ENCODE data around the gene WSCD2. TPM values are rescaled to one million over a fixed set of nuclear protein-coding genes. Genes with fewer than 3 reads are reported as not detected.

The WSCD2 gene
- total RNA-seq, 2 donors from 2014 or later: not detected

DNA sequence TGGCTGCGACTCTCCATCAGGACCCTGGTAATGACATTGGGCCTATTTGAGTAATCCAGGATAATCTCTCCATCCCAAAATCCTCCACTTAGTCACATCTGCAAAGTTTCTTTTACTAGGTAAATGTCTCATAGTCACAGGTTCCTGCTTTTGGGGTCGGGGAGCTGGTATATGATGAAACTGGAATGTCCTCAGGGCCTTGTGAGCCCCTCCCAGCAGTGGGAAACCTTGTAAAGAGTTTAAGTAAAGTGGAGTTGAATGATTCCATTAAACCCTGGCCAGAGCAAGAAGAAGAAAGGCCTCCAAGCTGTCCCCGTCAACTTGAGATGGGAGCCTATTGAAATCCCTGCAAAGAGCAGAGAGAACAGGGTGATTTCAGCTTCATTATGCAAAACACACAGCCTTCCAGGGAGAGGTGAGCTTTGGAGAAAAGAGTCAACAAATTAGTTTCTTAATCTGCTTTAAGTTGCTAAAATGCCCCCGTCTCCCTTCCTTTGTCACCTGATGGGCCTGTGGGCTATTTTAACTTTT is 12.6 kb downstream of the WSCD2 start:
- H3K4me1 Mint-ChIP-seq (ENCODE audit: low read depth): no peaks in the 10 kb centered on the region
- no peak overlapping the region for H3K4me3 Mint-ChIP-seq
- no peak for ATAC-seq (replicated peaks in 1 of 2)
- no peaks in the 10 kb centered on the region for H3K36me3 Mint-ChIP-seq (ENCODE audit: insufficient read depth in 2 of 2)
- DNase-seq: no peak
- no peaks in the 10 kb centered on the region for H3K9me3 Mint-ChIP-seq
- H3K27ac Mint-ChIP-seq: no peak overlapping the region
- H3K27me3 Mint-ChIP-seq (ENCODE audit: low read depth): no peaks in the 10 kb centered on the region

- Mint-ChIP-seq H3K9me3 (no peaks in the 10 kb centered on the region), H3K36me3 (ENCODE audit: insufficient read depth in 2 of 2) (no peaks in the 10 kb centered on the region), H3K27me3 (ENCODE audit: low read depth) (no peaks in the 10 kb centered on the region), H3K4me3 (no peak overlapping the region), H3K4me1 (ENCODE audit: low read depth) (no peaks in the 10 kb centered on the region), H3K27ac (no peak overlapping the region)
- DNase-seq (no peak), ATAC-seq (replicated peaks in 1 of 2) (no peak)
These were observed 14.1 kb downstream of the WSCD2 start for GRCh38 chr12:108143144-108143543.

- H3K9me3 Mint-ChIP-seq: no peaks in the 10 kb centered on the region
- no peaks in the 10 kb centered on the region for H3K36me3 Mint-ChIP-seq (ENCODE audit: insufficient read depth in 2 of 2)
- no peaks in the 10 kb centered on the region for H3K27me3 Mint-ChIP-seq (ENCODE audit: low read depth)
- no peak overlapping the region for H3K27ac Mint-ChIP-seq
- H3K4me3 Mint-ChIP-seq: no peak overlapping the region
- H3K4me1 Mint-ChIP-seq (ENCODE audit: low read depth): no peaks in the 10 kb centered on the region
- DNase-seq (no peak), ATAC-seq (replicated peaks in 1 of 2) (no peak)
These were observed 15.0 kb downstream of the WSCD2 start for GRCh38 chr12:108144080-108144479.

DNA sequence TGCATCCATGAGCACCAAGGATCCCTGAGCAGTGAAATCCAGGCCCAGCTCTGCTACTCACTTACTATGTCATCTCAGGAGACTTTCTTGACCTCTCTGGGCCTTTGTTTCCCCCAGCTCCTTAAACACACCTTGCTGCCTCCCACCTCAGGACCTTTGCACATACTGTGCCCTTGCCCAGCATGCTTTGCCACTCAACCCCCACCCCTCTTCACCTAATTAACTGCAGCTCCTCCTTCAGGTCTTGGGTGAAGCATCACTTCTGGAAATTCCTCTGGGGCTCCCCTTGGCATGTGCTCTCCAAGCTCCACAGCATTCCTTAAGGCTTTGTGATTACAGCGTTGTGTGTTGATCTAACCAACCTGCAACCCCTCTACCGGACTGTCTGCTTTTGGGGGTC is 15.9 kb downstream of the WSCD2 start:
- Mint-ChIP-seq H3K4me1 (ENCODE audit: low read depth) (no peaks in the 10 kb centered on the region), H3K27me3 (ENCODE audit: low read depth) (no peaks in the 10 kb centered on the region), H3K4me3 (no peak overlapping the region), H3K36me3 (ENCODE audit: insufficient read depth in 2 of 2) (no peaks in the 10 kb centered on the region), H3K27ac (no peak overlapping the region), H3K9me3 (no peaks in the 10 kb centered on the region)
- DNase-seq: no peak
- no peak for ATAC-seq (replicated peaks in 1 of 2)

DNA sequence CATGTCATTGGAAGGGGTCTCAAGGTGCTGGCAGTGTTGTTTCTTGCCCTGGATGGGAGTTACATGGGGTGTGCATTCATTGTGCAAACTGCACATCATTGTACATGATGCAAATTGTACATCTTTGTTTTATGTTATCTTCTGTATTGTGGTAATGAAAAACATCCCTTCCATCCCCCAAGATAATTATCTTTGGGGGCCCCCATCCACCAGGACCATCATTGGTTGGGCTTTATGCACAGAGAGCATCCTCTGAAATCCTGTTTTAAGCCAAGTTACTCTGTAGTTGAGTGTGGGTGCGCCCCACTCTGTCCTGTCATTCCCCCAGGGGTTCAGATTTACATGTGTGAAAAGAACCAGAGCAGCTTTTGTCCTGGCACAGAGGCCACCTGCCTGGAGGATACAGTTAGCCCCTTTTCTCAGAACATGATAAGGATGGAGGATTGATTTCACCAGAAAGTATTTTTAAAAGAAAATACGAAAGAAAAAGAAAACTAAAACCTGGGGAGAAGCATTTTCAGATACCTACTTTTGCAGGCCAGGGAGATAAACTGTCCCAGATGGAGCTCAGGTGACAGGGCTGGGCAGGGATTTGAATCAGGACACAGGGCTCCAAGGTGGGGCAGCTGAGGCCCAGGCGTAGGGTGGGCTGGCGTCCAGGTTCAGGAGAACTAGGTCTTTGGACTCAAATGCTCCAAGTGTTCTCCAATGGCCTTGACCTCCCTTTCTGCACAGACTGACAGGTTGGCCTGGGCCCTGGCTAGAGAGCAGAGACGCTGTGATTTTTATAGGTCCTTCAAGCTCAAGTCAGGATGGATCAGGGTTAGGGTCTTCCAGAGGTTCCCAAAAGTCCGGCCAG is 17.2 kb downstream of the WSCD2 start:
- no peak overlapping the region for H3K27ac Mint-ChIP-seq
- H3K4me3 Mint-ChIP-seq: no peak overlapping the region
- ATAC-seq (replicated peaks in 1 of 2): no peak
- no peaks in the 10 kb centered on the region for H3K36me3 Mint-ChIP-seq (ENCODE audit: insufficient read depth in 2 of 2)
- no peak for DNase-seq
- no peaks in the 10 kb centered on the region for H3K9me3 Mint-ChIP-seq
- H3K27me3 Mint-ChIP-seq (ENCODE audit: low read depth): no peaks in the 10 kb centered on the region
- no peaks in the 10 kb centered on the region for H3K4me1 Mint-ChIP-seq (ENCODE audit: low read depth)

DNA sequence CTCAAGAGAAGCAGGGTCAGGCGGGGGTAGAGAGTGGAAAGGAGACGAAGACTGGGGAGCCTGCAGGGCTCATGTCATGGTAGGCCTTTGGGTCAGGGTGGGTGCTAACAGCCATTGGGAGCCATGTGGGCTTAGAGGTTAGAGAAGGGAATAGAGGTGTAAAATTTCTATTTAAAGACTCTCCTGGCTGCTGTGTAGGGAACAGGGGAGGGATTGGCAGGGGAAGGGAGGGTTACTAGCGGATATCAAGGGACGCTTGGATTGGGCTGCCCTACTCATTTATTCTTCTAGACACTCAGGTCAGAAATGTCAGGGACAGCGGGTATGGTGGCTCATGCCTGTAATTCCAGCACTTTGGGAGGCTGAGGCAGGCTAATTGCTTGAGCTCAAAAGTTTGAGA is 18.2 kb downstream of the WSCD2 start:
- Mint-ChIP-seq H3K9me3 (no peaks in the 10 kb centered on the region), H3K4me3 (no peak overlapping the region), H3K27ac (no peak overlapping the region), H3K36me3 (ENCODE audit: insufficient read depth in 2 of 2) (no peaks in the 10 kb centered on the region), H3K27me3 (ENCODE audit: low read depth) (no peaks in the 10 kb centered on the region), H3K4me1 (ENCODE audit: low read depth) (no peaks in the 10 kb centered on the region)
- no peak for ATAC-seq (replicated peaks in 1 of 2)
- no peak for DNase-seq

GRCh38 chr12:108148521-108149074 is 19.5 kb downstream of the WSCD2 start:
- no peak for ATAC-seq (replicated peaks in 1 of 2)
- H3K36me3 Mint-ChIP-seq (ENCODE audit: insufficient read depth in 2 of 2): no peaks in the 10 kb centered on the region
- H3K9me3 Mint-ChIP-seq: no peaks in the 10 kb centered on the region
- H3K27me3 Mint-ChIP-seq (ENCODE audit: low read depth): no peaks in the 10 kb centered on the region
- H3K4me1 Mint-ChIP-seq (ENCODE audit: low read depth): no peaks in the 10 kb centered on the region
- H3K27ac Mint-ChIP-seq: no peak overlapping the region
- DNase-seq: no peak
- H3K4me3 Mint-ChIP-seq: no peak overlapping the region

GRCh38 chr12:108150436-108150835 is 21.3 kb downstream of the WSCD2 start:
- no peaks in the 10 kb centered on the region for H3K27me3 Mint-ChIP-seq (ENCODE audit: low read depth)
- H3K36me3 Mint-ChIP-seq (ENCODE audit: insufficient read depth in 2 of 2): no peaks in the 10 kb centered on the region
- DNase-seq: no peak
- H3K4me1 Mint-ChIP-seq (ENCODE audit: low read depth): no peaks in the 10 kb centered on the region
- H3K4me3 Mint-ChIP-seq: no peak overlapping the region
- H3K27ac Mint-ChIP-seq: no peak overlapping the region
- H3K9me3 Mint-ChIP-seq: no peaks in the 10 kb centered on the region
- no peak for ATAC-seq (replicated peaks in 1 of 2)

DNA sequence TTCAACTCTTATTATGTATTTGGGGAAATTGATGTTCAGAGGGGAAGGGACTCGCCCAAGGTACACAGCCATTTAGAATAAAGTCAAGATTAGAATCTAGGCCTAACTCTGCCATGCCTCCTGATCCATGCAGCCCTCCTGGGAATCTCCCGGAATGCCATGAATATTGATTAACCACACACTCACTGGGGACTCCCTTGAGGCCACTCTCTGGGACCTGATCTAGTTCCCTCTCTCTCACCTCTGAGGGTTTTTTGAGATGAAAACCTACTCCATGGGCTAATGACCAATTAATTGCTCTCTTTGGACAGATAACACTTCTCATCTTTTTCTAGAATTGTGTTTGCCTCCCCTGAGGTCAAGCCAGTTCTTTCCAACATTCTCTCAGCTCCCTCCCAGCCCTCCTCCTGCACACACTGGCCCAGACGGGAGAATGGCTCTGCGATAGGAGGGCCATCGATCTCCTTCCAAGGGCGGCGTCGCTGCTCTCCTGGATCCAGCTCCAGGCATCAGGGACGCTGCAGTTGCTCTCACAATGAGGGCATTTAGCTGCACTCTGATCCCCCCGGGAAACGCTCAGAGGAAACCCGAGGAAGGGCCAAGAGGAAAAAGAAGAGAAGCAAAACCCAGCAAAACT is 22.6 kb downstream of the WSCD2 start:
- Mint-ChIP-seq H3K9me3 (no peaks in the 10 kb centered on the region), H3K4me3 (no peak overlapping the region), H3K27ac (no peak overlapping the region), H3K36me3 (ENCODE audit: insufficient read depth in 2 of 2) (no peaks in the 10 kb centered on the region), H3K27me3 (ENCODE audit: low read depth) (peaks cover under 1% of the 10 kb centered on the region), H3K4me1 (ENCODE audit: low read depth) (no peaks in the 10 kb centered on the region)
- DNase-seq (no peak), ATAC-seq (replicated peaks in 1 of 2) (no peak)

GRCh38 chr12:108152170-108152538 is 23.1 kb downstream of the WSCD2 start:
- Mint-ChIP-seq H3K36me3 (ENCODE audit: insufficient read depth in 2 of 2) (no peaks in the 10 kb centered on the region), H3K27ac (no peak overlapping the region), H3K9me3 (no peaks in the 10 kb centered on the region), H3K27me3 (ENCODE audit: low read depth) (peaks cover 6% of the 10 kb centered on the region), H3K4me1 (ENCODE audit: low read depth) (no peaks in the 10 kb centered on the region), H3K4me3 (no peak overlapping the region)
- ATAC-seq (replicated peaks in 1 of 2) (no peak), DNase-seq (no peak)

- peaks cover 14% of the 10 kb centered on the region for H3K27me3 Mint-ChIP-seq (ENCODE audit: low read depth)
- H3K4me1 Mint-ChIP-seq (ENCODE audit: low read depth): no peaks in the 10 kb centered on the region
- H3K27ac Mint-ChIP-seq: no peak overlapping the region
- no peak for ATAC-seq (replicated peaks in 1 of 2)
- no peak for DNase-seq
- H3K36me3 Mint-ChIP-seq (ENCODE audit: insufficient read depth in 2 of 2): no peaks in the 10 kb centered on the region
- H3K9me3 Mint-ChIP-seq: no peaks in the 10 kb centered on the region
- no peak overlapping the region for H3K4me3 Mint-ChIP-seq
These were observed 27.6 kb downstream of the WSCD2 start for GRCh38 chr12:108156717-108157116.

DNA sequence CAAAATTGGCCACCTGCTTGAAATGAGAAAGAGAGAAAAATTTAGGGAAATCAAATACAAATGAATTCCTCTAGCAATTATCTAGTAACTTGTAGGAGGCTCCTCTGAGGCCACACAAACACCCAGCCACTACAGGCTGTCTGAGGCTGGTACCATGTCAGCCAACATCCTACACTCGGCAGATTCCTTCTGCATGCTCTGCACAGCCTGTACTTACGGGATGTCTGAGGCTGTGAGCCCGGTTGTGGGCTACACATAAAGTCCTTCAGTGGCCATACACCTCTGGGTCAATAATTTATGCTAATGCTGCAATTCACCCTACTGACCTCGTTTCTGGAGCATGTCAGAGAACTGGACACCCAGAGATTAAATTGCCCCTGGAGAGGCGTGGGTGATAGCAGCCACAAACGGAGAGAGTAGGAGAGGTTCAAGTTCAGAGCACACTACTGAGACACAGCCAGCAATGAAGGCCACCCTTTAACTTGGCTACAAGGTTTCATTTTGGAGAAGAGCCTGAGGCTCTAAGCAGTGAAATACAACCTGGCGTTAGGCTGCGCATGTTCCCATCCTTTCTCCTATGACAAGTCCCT is 28.9 kb downstream of the WSCD2 start:
- DNase-seq: no peak
- Mint-ChIP-seq H3K27ac (no peak overlapping the region), H3K36me3 (ENCODE audit: insufficient read depth in 2 of 2) (no peaks in the 10 kb centered on the region), H3K4me1 (ENCODE audit: low read depth) (no peaks in the 10 kb centered on the region), H3K4me3 (no peak overlapping the region), H3K27me3 (ENCODE audit: low read depth) (peaks cover 14% of the 10 kb centered on the region), H3K9me3 (no peaks in the 10 kb centered on the region)
- ATAC-seq (replicated peaks in 1 of 2): no peak

GRCh38 chr12:108162207-108162606 is 33.1 kb downstream of the WSCD2 start:
- DNase-seq: no peak
- ATAC-seq (replicated peaks in 1 of 2): no peak
- Mint-ChIP-seq H3K4me3 (no peak overlapping the region), H3K27ac (no peak overlapping the region), H3K9me3 (no peaks in the 10 kb centered on the region), H3K4me1 (ENCODE audit: low read depth) (no peaks in the 10 kb centered on the region), H3K27me3 (ENCODE audit: low read depth) (peaks cover 8% of the 10 kb centered on the region), H3K36me3 (ENCODE audit: insufficient read depth in 2 of 2) (no peaks in the 10 kb centered on the region)

Measured in activated T-cell treated with anti-CD3 and anti-CD28 coated beads, Interleukin-2, amount 50 U/mL, for 72 hours (primary cell).